Gastrocnemius medialis (tissue), 4 donors: ENCODE results near the gene ERBB3.

ENCODE experiments used
- POLR2A ChIP-seq, 2 donors: fragments of 450-650 bp; IDR thresholded peaks; one replicate each; pipeline ENCODE4 v1.6.1; 2017; ENCODE audit warnings: antibody characterized with exemption in 2 of 2, mild to moderate bottlenecking in 2 of 2, moderate library complexity in 2 of 2
- TF ChIP-seq, protein P1 (sequence below), 5 experiments: fragments of 450-650 bp in 3 of 5; fragments of 200-600 bp in 2 of 5; sonication (generic) in 2 of 5; IDR thresholded peaks in 4 of 5; conservative IDR thresholded peaks in 1 of 5; 1 replicate in 4 of 5; 2 replicates in 1 of 5; pipeline ENCODE4 v1.5.1; 2016 to 2019; ENCODE audit warnings: antibody characterized with exemption in 5 of 5, mild to moderate bottlenecking in 3 of 5, moderate library complexity in 3 of 5

- no peak for TF ChIP-seq POLR2A (IDR thresholded peaks at IDR 0.05)
- TF ChIP-seq, protein P1, sequence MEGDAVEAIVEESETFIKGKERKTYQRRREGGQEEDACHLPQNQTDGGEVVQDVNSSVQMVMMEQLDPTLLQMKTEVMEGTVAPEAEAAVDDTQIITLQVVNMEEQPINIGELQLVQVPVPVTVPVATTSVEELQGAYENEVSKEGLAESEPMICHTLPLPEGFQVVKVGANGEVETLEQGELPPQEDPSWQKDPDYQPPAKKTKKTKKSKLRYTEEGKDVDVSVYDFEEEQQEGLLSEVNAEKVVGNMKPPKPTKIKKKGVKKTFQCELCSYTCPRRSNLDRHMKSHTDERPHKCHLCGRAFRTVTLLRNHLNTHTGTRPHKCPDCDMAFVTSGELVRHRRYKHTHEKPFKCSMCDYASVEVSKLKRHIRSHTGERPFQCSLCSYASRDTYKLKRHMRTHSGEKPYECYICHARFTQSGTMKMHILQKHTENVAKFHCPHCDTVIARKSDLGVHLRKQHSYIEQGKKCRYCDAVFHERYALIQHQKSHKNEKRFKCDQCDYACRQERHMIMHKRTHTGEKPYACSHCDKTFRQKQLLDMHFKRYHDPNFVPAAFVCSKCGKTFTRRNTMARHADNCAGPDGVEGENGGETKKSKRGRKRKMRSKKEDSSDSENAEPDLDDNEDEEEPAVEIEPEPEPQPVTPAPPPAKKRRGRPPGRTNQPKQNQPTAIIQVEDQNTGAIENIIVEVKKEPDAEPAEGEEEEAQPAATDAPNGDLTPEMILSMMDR (IDR thresholded peaks at IDR 0.05 in 4 of 5, conservative IDR thresholded peaks at IDR 0.05 in 1 of 5): no peak
These were observed 682 bp downstream of the ERBB3 start for GRCh38 chr12:56080556-56081138.
